H1 (cell line): ENCODE data around the gene SLFN12. TPM values are rescaled to one million over a fixed set of nuclear protein-coding genes. Genes with fewer than 3 reads are reported as not detected.
"Not testable (repeated sequence)": the region's sequence is repeated elsewhere in the genome, so short reads cannot be mapped to it uniquely, and the experiment has no call there.

Source experiments
- CTCF ChIA-PET: fragments of 300-600 bp; sonication (Branson Sonifier 250); formaldehyde crosslinking; loops from one replicate; lab custom pipeline; 2021; ENCODE audit not compliant: partially characterized antibody; lab: Charles Lee
- POLR2A ChIA-PET: fragments of 300-600 bp; sonication (Branson Sonifier 250); formaldehyde crosslinking; loops from one replicate; lab custom pipeline; 2021; ENCODE audit warnings: inconsistent platforms; ENCODE audit not compliant: partially characterized antibody; lab: Charles Lee
- DNase-seq, 2 experiments: peaks; one replicate each; pipeline versions ENCODE4 v3.0.0 to v3.0.0-alpha.2; 2010 to 2022; ENCODE audit warnings: low spot score in 2 of 2, low read depth in 1 of 2, mixed read lengths in 1 of 2
- FAIRE-seq: peaks from 2 replicates; lab custom pipeline; 2011; peaks lifted over from hg19 to GRCh38; lab: Jason Lieb, UNC
- H2AFZ ChIP-seq: 2 replicates; pipeline ENCODE4 v1.8.1; 2012; ENCODE audit warnings: low read length, inconsistent platforms
- H2AK5ac ChIP-seq: 2 replicates; pipeline ENCODE4 v1.6.1; 2013; ENCODE audit warnings: low read depth, low read length
- H2BK120ac ChIP-seq: replicated peaks from 2 replicates; pipeline ENCODE3; 2013; ENCODE audit warnings: low read depth, low read length, inconsistent platforms
- H2BK12ac ChIP-seq: 2 replicates; pipeline ENCODE4 v1.6.1; 2013; ENCODE audit warnings: low read depth, low read length
- H2BK15ac ChIP-seq: 2 replicates; pipeline ENCODE4 v1.6.1; 2013; ENCODE audit warnings: low read length
- H2BK20ac ChIP-seq: 2 replicates; pipeline ENCODE4 v1.6.1; 2013; ENCODE audit warnings: low read length
- H2BK5ac ChIP-seq: 2 replicates; pipeline ENCODE4 v1.6.1; 2013; ENCODE audit warnings: low read depth, low read length
- H3K14ac ChIP-seq: 2 replicates; pipeline ENCODE4 v1.6.1; 2013; ENCODE audit warnings: inconsistent platforms; ENCODE audit not compliant: insufficient read length
- H3K18ac ChIP-seq: 2 replicates; pipeline ENCODE4 v1.6.1; 2013; ENCODE audit warnings: low read length; ENCODE audit errors: extremely low read depth
- H3K23ac ChIP-seq: 2 replicates; pipeline ENCODE4 v1.6.1; 2013; ENCODE audit warnings: inconsistent platforms; ENCODE audit not compliant: insufficient read length
- H3K23me2 ChIP-seq: 2 replicates; pipeline ENCODE4 v1.6.1; 2013; ENCODE audit warnings: low read depth, low read length
- H3K27ac ChIP-seq: 2 replicates; pipeline ENCODE4 v1.6.1; 2011; ENCODE audit warnings: low read depth, low read length, inconsistent platforms
- H3K27me3 ChIP-seq, 4 experiments: replicated peaks in 1 of 4; 1 replicate in 1 of 4; 2 replicates in 3 of 4; pipeline versions ENCODE4 v1.6.1 to v1.8.1; 2011 to 2013; ENCODE audit warnings: low read length in 3 of 4, mild to moderate bottlenecking in 3 of 4, inconsistent platforms in 2 of 4, mixed read lengths in 2 of 4, moderate library complexity in 1 of 4; ENCODE audit not compliant: control insufficient read depth in 3 of 4, insufficient read depth in 3 of 4; ENCODE audit errors: extremely low read depth in 1 of 4
- H3K36me3 ChIP-seq, 4 experiments: 2 replicates each; pipeline versions ENCODE4 v1.6.1 to v1.8.1; 2011 to 2013; ENCODE audit warnings: mild to moderate bottlenecking in 4 of 4, low read length in 3 of 4, moderate library complexity in 2 of 4, control low read depth in 1 of 4, inconsistent platforms in 1 of 4; ENCODE audit not compliant: insufficient read depth in 4 of 4, control insufficient read depth in 2 of 4
- H3K4ac ChIP-seq: replicated peaks from 2 replicates; pipeline ENCODE3; 2013; ENCODE audit warnings: low read length, low read depth, mixed read lengths, inconsistent platforms; ENCODE audit not compliant: insufficient read length
- H3K4me1 ChIP-seq, 4 experiments: replicated peaks in 1 of 4; 1 replicate in 1 of 4; 2 replicates in 3 of 4; pipeline versions ENCODE4 v1.6.1 to v1.8.1; 2011 to 2013; ENCODE audit warnings: low read length in 3 of 4, inconsistent platforms in 2 of 4, mixed read lengths in 1 of 4; ENCODE audit not compliant: insufficient read depth in 4 of 4, control insufficient read depth in 3 of 4
- H3K4me2 ChIP-seq, 2 experiments: 2 replicates each; pipeline versions ENCODE4 v1.6.1 to v1.8.1; 2011 to 2013; ENCODE audit warnings: low read depth in 2 of 2, low read length in 2 of 2, control low read depth in 1 of 2, inconsistent platforms in 1 of 2, mild to moderate bottlenecking in 1 of 2; ENCODE audit not compliant: insufficient read depth in 1 of 2
- H3K4me3 ChIP-seq, 4 experiments: fragments of 200-600, 300-600 bp in 1 of 4; sonication (generic), shearing (Covaris generic), sonication (Bioruptor Twin) in 1 of 4; 2 replicates each; pipeline versions ENCODE4 v1.5.1 to v1.8.1; 2011 to 2016; ENCODE audit warnings: low read length in 4 of 4, low read depth in 3 of 4, control low read depth in 2 of 4, inconsistent platforms in 2 of 4, mild to moderate bottlenecking in 2 of 4, mixed read lengths in 1 of 4, moderate library complexity in 1 of 4; ENCODE audit not compliant: insufficient read depth in 2 of 4; ENCODE audit errors: extremely low read depth in 1 of 4
- H3K56ac ChIP-seq: replicated peaks from 2 replicates; pipeline ENCODE3; 2013; ENCODE audit warnings: low read depth, mild to moderate bottlenecking, mixed read lengths, low read length, inconsistent platforms; ENCODE audit not compliant: insufficient read length
- H3K79me1 ChIP-seq: 2 replicates; pipeline ENCODE4 v1.6.1; 2013; ENCODE audit warnings: low read depth, low read length, control low read depth
- H3K79me2 ChIP-seq, 2 experiments: 2 replicates each; pipeline versions ENCODE4 v1.6.1 to v1.8.1; 2012 to 2013; ENCODE audit warnings: low read length in 2 of 2, mild to moderate bottlenecking in 2 of 2, inconsistent platforms in 1 of 2; ENCODE audit not compliant: insufficient read depth in 2 of 2, control insufficient read depth in 1 of 2
- H3K9ac ChIP-seq, 4 experiments: replicated peaks in 1 of 4; 1 replicate in 1 of 4; 2 replicates in 3 of 4; pipeline versions ENCODE4 v1.6.1 to v1.8.1; 2011 to 2013; ENCODE audit warnings: low read depth in 3 of 4, low read length in 3 of 4, control low read depth in 2 of 4, mild to moderate bottlenecking in 2 of 4, moderate library complexity in 2 of 4, inconsistent platforms in 1 of 4; ENCODE audit errors: extremely low read depth in 1 of 4
- H3K9me3 ChIP-seq, 2 experiments: 2 replicates each; pipeline versions ENCODE4 v1.6.1 to v1.8.1; 2012 to 2013; ENCODE audit warnings: mild to moderate bottlenecking in 2 of 2, moderate library complexity in 2 of 2, control low read depth in 1 of 2, inconsistent platforms in 1 of 2, low read depth in 1 of 2, low read length in 1 of 2, mixed read lengths in 1 of 2; ENCODE audit not compliant: insufficient read depth in 2 of 2
- H4K20me1 ChIP-seq, 2 experiments: replicated peaks in 1 of 2; 2 replicates each; pipeline versions ENCODE3 to v1.8.1; 2011 to 2013; ENCODE audit warnings: inconsistent platforms in 2 of 2, low read length in 2 of 2, mild to moderate bottlenecking in 1 of 2; ENCODE audit not compliant: insufficient read depth in 2 of 2, control insufficient read depth in 1 of 2
- H4K5ac ChIP-seq: 2 replicates; pipeline ENCODE4 v1.6.1; 2013; ENCODE audit warnings: low read length, low read depth, mixed read lengths, inconsistent platforms; ENCODE audit not compliant: insufficient read length
- H4K8ac ChIP-seq: 2 replicates; pipeline ENCODE4 v1.8.0; 2013; ENCODE audit warnings: mild to moderate bottlenecking, moderate library complexity, low read length, inconsistent platforms; ENCODE audit not compliant: insufficient read depth; ENCODE audit errors: extremely low read depth
- H4K91ac ChIP-seq: replicated peaks from 2 replicates; pipeline ENCODE3; 2013; ENCODE audit warnings: low read length, mixed read lengths, inconsistent platforms; ENCODE audit not compliant: insufficient read length
- WGBS, 2 experiments: shearing (Covaris generic) in 1 of 2; methylation state at CpG; one replicate each; pipeline versions ENCODE4 v1.1.6 to v1.1.7; 2013 to 2015; ENCODE audit warnings: low lambda C conversion rate in 2 of 2, mixed read lengths in 2 of 2, inconsistent platforms in 1 of 2, low coverage in 1 of 2, missing lambda C conversion rate in 1 of 2; ENCODE audit not compliant: insufficient replicate concordance in 2 of 2, insufficient coverage in 1 of 2, insufficient read length in 1 of 2; ENCODE audit errors: extremely low coverage in 1 of 2, missing lambda C conversion rate in 1 of 2; 5-methylcytosine and 5-hydroxymethylcytosine counted together
- polyA plus RNA-seq, 7 experiments: library from polyadenylated mRNA; depleted of rRNA in 3 of 7; stranded (reverse) in 5 of 7; unstranded in 2 of 7; fragments of >200 nt in 5 of 7; fragments of 200-250 nt in 2 of 7; gene quantifications; 1 replicate in 5 of 7; 2 replicates in 1 of 7; 4 replicates in 1 of 7; pipeline versions ENCODE4 v1.2.1 to v1.2.3, GENCODE V29; 2011 to 2013; ENCODE audit warnings: missing spikeins in 2 of 7, mixed read lengths in 2 of 7
- total RNA-seq: library from RNA; stranded (reverse); fragmentation: NEBNext Ultra II Directional; extraction: Animal tissue kit (Norgen Biotek cat#: 25700); gene quantifications from 2 replicates; pipeline ENCODE4 v1.2.1, GENCODE V29; 2021

SLFN12 gene
- total and polyA plus RNA-seq, 2 of the 8 experiments (the other 6 are each of a cell fraction or from before 2014, with no cell fraction given), result 1.6 to 10.7 TPM

DNA sequence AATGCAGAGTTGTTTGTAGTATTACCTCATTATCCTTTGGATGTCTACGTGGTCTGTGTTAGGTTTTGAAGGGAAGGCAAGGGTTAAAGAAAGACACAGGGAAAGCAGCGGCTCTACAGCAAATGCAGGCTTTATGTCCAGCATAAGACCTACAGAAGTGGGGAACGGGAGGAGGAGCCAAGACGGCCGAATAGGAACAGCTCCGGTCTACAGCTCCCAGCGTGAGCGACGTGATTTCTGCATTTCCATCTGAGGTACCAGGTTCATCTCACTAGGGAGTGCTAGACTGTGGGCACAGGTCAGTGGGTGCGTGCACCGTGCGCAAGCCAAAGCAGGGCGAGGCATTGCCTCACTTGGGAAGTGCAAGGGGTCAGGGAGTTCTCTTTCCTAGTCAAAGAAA, 38.5 kb downstream of the SLFN12 start:
- H3K27me3 ChIP-seq, H3K4me3 ChIP-seq, H4K5ac ChIP-seq, H3K9me3 ChIP-seq, H2BK12ac ChIP-seq, H3K79me1 ChIP-seq, H4K91ac ChIP-seq, H2AK5ac ChIP-seq, DNase-seq, H3K4ac ChIP-seq, H2BK120ac ChIP-seq, H3K23ac ChIP-seq, H2BK15ac ChIP-seq, H3K27ac ChIP-seq, H3K56ac ChIP-seq, H2BK20ac ChIP-seq, H3K23me2 ChIP-seq, H3K18ac ChIP-seq, H3K4me2 ChIP-seq, H3K14ac ChIP-seq, FAIRE-seq, H2AFZ ChIP-seq, H3K4me1 ChIP-seq, CTCF ChIA-PET, H3K9ac ChIP-seq, H4K8ac ChIP-seq, H4K20me1 ChIP-seq, H3K79me2 ChIP-seq, H3K36me3 ChIP-seq, H2BK5ac ChIP-seq, POLR2A ChIA-PET: not testable (repeated sequence)
- 92% methylated on average over 10 of the region's 13 CpGs; no CpG with 5 or more reads in 1 of the 2 experiments for WGBS, 2 experiments
